Spleen (tissue), 7 donors: Measurements from ENCODE around the gene DCST1.

ENCODE experiments used
- CTCF ChIP-seq, 11 experiments: fragments of 200-600 bp in 7 of 11; fragments of 450-650 bp in 4 of 11; sonication (generic) in 4 of 11; IDR thresholded peaks in 8 of 11; conservative IDR thresholded peaks in 3 of 11; 1 replicate in 7 of 11; 2 replicates in 4 of 11; pipeline versions ENCODE4 v1.4.0 to v1.8.0; 2016 to 2021; ENCODE audit warnings: antibody characterized with exemption in 11 of 11, inconsistent platforms in 4 of 11, mild to moderate bottlenecking in 1 of 11
- POLR2A ChIP-seq, 3 donors: fragments of 450-650 bp; IDR thresholded peaks; one replicate each; pipeline ENCODE4 v1.5.1; 2017; ENCODE audit warnings: antibody characterized with exemption in 3 of 3, mild to moderate bottlenecking in 1 of 3
- donor health status: DM: no; HTN: no; CAD: no; lungs with moderate emphysema.
- donor health status: DM: no; HTN: no; CAD: no.
- donor health status: DM: no; HTN: no; CAD: no.

- no peak for TF ChIP-seq CTCF (IDR thresholded peaks at IDR 0.05 in 8 of 11, conservative IDR thresholded peaks at IDR 0.05 in 3 of 11)
- TF ChIP-seq POLR2A (IDR thresholded peaks at IDR 0.05) = no peak
Observed at GRCh38 chr1:154987326-154987725, 46.3 kb upstream of the DCST1 start.
